NCI-H1417 (cell line): ENCODE data around the gene TBCC.
"Not testable (repeated sequence)": the region's sequence is repeated elsewhere in the genome, so short reads cannot be mapped to it uniquely, and the experiment has no call there.

Experiments
- DNase-seq, 3 experiments: peaks; one replicate each; lab custom pipeline; 2025; lab: John Stamatoyannopoulos, UW

TBCC gene, protein sequence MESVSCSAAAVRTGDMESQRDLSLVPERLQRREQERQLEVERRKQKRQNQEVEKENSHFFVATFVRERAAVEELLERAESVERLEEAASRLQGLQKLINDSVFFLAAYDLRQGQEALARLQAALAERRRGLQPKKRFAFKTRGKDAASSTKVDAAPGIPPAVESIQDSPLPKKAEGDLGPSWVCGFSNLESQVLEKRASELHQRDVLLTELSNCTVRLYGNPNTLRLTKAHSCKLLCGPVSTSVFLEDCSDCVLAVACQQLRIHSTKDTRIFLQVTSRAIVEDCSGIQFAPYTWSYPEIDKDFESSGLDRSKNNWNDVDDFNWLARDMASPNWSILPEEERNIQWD

DNA sequence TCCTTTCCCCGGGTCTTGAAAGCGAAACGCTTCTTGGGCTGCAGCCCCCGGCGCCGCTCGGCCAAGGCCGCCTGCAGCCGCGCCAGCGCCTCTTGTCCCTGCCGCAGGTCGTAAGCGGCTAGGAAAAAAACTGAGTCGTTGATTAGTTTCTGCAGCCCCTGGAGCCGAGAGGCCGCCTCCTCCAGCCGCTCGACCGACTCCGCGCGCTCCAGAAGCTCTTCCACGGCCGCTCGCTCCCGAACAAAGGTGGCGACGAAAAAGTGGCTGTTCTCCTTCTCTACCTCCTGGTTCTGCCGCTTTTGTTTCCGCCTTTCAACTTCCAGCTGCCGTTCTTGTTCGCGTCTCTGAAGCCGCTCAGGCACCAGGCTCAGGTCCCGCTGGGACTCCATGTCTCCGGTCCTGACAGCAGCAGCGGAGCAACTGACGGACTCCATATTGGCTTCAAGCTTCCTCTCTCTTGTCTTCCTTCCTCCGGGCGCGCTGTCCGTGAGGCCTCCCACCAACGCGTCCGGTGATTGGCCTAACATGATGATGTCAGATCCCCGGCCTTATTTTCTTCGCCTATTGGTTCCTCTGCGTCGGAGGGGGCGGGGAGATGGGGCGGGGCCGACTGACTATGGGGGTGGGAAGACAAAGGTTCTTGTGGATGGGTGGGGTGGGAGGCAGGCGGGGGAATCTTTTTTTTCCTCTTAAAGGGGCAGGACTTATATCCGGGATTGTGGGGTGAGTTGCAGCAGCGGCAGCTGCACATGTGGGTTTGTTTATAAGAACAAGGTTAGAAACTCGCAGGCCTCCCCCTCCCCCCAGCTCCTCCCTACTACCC lies at the start of gene TBCC:
Gene TBCC, minus strand, starts transcription at position 464 of the 823 bp plus-strand sequence. Its CDS starts 30 bp downstream, at position 434.
- DNase-seq = peak; percentile 94 to 99 (median 96)

DNA sequence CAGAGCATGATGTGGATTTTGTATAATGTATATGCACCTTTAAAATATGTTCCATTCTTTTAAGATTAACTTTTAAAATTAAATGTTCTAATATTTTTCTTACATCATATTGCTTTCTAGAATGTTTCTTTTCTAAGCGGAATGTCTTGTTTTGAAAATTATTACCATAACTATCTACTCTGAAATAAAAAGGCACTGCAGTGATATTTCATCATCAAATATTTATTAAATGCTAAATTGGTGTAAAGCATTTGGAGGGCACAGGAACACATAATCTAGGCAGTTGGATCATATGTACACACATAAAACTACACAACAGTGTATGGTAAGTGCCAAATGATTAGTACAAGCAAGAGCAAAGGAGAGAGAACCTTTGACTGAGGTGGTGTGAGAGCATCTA lies 49.7 kb upstream of the TBCC start:
- DNase-seq = no peak

DNA sequence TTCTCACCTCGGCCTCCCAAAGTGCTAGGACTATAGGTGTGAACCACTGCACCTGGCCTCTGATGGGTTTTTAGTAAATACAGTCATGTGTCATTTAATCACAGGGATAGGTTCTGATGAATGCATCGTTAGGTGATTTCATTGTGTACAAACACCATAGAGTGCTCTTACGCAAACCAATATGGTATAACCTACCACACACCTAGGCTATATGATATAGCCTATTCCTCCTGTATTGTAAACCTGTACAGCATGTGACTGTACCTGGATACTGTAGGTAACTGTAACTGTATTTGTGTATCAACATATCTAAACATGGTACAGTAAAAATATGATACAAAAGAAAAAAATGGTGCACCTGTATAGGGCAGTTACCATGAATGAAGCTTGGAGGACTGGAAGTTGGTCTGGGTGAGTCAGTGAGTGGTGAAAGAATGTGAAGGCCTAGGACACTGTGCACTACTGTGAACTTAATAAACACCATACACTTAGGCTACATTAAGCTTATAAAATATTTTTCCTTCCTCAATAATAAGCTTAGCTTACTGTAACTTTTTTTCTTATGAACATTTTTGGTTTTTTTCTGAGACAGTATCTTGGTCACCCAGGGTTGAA lies 45.9 kb upstream of the TBCC start:
- peak; percentile 17 to 77 (median 38) for DNase-seq

DNA sequence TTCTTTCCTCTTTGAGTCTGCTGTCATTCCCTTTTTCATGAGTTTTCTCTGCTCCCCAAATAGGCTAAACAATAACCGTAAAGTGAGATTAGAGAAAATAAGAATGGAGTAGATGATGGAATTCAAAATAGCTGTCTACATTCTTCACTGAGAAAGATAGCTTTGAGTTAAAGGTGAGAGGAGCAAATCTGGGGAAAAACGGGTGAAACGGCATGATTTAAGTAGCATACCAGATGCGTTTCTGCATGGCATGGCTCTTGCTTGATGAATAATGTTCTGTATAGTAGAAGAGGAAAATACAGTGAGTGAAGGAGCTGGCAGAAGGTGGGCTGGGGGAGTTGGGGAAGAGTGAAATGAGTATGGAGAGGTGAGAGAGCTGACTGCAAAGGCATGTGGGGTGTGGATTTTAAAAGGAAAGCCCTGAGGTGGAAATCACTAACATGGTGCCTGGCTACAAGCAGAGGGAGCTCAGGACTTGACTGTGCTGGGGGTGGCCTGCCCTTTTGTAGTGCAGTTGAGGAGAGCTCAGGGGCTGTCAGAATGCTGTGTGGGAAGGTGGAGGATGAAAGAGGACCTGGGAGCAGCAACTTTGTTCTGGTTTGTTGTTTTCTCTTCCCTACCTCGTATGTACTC lies 44.8 kb upstream of the TBCC start:
- DNase-seq = peak in 1 of 3 experiments; percentile 19

DNA sequence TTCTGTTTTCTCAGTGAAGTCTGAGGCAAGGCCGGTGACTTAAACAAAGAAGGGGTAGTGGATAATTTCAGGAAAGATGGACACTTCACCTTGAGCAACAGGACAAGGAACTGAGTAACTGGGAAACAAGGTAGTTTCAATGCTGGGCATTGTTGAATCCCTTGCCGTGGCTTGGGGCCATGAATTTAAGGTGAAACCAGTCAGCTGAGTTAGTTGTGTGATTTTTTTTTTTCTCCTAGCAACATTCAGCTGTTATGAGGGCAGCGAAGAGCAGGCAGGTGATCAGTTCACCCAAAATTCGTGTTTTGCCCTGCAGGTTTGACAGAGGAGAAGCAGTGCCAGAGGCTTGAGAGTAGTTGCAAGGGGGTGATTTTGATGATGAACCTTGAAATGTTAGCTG lies 42.8 kb upstream of the TBCC start:
- no peak for DNase-seq

DNA sequence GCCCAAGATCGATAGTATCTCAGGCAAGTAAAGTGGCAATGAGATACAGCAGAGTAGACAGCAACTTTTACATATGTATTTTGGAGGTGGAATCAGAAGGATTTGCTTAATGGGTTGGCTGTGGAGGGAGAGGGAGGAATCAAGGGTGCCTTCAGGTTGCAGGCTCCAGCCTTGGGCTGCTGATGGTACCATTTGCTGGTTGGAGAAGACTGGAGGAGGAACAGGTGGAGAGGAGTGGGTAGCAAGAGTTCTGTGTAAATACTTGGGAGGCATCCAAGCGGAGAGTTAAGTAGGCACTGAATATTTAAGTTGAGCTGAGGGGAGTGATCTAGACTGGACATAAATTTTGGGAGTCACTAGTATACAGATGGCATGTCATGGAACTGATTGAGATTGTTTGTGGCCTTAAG lies 41.2 kb upstream of the TBCC start:
- peak in 2 of 3 experiments; percentile 24 to 93 for DNase-seq

DNA sequence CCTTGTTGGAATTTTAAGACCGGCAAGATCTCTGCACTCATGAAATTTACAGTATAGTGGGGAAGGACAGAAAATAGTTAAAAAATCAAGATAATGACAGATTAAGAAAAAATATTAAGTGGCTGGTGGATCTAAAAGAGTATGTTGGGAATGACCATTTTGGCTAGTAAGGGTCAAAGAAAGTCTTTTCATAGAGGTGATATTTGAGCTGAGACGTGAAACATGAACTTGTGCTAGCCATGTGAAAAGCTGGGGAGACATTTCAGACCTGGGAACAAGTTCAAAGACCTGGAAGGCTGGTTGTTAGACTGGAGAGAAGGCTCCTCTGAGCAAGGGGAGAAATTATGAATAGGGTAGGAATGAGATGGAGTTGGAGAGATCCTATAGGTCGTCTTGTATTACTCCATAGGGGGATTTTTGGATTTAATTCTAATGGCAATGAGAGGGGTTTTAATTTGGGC lies 40.7 kb upstream of the TBCC start:
- no peak for DNase-seq

DNA sequence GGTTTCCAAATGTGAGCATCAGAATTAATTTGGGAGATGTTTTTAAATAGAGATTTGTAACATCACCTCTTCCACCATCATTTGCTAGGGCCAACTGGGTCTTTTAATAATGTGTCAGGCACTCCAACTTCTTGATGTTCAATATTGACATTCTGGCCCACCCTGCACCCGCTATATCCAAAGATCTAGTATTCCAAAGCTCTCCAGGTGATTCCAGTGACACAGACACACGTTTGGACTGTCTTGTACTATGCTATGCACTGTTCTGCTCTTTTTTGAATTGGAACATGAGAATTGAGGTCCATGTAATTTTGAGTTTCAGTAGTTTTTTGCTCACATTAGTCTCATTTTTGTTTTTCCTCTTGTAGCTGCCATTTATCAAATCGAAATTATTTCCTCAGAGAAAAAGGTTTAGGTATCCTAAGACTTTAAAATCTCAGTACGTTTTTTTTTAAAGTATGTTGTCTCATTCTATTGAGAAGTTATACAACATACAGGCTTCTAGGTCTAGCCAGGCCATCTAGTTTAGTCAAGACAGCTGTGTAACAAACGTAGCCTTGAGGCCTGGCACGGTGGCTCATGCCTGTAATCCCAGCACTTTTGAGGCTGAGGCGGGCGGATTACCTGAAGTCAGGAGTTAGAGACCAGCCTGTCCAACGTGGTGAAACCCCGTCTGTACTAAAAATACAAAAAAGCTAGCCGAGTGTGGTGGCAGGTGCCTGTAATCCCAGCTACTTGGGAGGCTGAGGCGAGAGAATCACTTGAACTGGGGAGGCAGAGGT lies 39.0 kb upstream of the TBCC start:
- DNase-seq = peak in 1 of 3 experiments; percentile 53

DNA sequence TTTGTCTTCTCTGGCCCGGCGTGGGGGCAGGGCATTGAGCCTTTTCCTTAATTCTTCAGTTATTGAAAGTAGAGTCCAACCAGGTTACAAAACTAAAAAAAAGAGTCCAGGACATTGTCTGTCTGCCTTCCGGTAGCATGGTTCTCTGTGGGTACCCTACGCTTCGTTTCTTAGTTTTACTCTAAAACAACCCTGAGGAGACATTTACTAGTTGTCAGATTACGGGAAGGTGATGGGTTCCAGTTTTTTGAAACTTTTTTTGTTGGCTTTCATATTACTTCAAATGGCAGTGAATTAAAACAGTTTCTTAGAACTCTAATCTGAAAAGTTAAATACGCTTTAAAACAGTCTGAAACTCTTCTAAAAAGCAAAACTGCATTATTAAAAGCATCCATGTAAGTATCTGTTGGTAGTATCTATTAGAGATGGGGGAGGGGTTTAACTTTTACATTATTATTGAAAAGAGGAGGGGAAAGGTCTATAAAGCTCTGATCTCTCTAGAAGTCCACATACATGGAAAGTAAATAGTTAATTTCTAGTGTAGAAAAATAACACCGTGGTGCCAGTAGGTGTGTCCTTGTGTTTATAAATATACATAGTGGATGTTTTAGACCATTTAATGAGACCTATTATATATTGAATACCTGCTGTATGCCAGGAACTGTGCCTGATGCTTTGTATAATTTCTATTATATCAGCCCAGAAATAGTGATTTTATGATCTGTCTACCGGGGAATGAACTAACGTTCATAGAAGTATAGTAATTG lies 38.2 kb upstream of the TBCC start:
- peak in 1 of 3 experiments; percentile 45 for DNase-seq

DNA sequence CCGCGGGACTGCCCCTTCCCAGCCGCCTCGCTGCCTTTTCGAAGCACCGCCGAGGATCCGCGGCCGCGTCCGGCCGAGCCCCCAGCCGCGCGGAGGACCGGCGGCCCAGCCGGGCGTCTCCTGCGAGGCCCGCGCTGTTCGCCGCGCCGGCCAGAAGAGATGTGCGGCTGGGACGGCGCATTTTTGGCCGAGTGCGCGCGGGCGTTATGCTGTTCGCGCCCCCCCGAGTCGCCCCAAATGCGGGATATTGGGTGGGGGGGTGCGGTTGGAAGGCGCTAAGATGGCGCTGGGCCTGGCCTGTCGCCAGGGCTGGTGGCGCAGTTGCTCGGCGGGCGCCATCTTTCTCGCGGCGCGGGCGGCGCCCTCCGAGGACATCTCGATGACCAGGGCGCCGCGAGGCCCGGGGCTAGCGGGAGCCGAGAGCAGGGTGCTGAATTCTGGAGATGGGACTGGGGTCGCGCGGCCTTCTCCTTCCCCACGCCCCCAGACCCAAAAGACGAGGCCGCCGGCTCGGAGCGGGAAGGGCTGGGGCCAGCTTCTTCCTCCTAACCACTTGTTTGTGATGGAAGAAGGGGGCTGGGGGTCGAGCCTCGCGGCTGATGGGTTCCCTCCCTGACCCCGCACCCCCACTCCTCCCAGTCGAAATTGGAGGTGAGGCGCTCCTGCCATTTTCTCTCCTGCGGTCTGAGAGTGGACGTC lies 37.4 kb upstream of the TBCC start:
- peak; percentile 72 to 87 (median 86) for DNase-seq

DNA sequence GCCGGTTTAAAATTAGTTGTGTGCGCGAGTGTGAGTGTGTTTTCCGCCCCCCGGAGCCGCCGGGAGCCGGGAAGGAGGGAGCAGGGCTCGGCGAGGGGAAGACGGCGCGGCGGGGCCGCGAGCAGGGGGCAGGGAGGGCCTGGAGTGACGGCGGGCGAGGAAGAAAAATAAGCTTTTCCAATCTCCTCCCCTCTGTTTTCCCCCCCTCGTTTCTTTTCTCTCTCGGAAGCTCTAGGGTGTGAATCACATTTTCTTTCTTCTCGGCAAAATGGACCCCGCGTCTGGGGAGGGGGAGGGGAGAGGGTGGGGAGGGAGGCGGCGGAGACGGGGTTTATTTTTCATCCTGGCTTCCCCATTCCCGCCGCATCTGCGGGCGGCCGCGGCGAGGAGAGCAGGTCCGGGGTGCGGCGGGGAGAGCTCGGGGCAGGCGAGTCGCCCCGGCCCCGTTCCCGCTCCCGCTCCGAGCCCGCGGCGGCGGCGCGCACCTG lies 36.8 kb upstream of the TBCC start:
- DNase-seq = peak; percentile 75 to 91 (median 87)

DNA sequence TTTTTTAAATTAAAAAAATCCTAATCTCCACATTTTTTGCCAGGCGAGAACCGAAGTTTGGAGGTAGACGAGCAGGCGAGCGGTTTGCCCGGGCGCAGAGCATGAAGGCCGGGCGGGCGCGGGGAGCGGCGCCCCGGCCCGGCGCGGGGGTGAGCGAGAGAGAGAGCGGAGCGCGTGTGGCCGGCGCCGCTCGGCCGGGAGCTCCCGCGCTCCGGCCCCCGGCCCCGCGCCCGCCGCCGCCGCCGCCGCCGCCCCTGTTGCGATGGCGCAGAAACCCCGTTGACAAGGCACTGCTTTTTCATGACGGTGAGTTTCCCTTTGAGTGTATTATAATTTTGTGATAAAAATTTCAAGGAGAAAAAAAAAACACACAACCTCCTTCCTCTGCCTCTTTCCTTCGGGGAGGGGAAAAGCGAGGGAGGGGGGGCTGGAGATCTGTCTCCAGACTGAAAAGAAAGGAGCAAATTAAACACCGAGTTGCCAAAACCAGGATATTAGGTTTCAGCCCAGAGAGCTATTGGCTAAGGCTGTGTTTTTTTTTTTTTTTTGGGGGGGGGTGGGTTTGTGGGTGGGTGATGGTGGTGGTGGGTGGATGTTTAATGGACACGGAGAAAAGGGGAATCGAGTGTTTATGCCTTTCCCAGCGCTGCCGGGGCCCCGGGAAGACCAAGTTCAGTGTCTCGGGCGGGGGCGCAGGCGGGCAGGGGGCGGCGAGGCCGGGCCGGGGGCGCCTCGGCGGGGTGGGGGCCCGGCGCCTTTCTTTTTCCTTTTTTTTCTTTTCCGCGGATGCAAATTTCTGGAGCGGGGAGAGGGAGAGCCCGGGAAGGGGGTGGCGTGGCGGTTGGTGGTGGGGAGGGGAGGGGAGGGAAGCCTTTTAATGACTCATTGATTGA lies 36.1 kb upstream of the TBCC start, which contains the start of gene BICRAL:
Gene BICRAL, plus strand, starts transcription at position 257 of the 893 bp plus-strand sequence. CDS start 39,971 bp downstream, outside the sequence.
- peak; percentile 66 to 92 (median 87) for DNase-seq

DNA sequence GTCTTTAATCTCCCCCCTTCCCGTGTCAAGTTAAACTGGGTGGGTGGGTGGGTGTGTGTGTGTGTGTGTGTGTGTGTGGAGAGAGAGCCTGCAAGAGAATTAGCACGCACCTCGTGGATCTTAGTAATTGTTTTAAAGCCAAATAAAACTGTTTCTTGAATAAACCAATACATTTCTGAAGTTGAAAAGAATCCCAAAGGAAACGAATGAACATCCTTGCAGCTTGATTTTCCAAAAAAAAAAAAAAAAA lies 35.6 kb upstream of the TBCC start:
- peak in 2 of 3 experiments; percentile 41 to 79 for DNase-seq

DNA sequence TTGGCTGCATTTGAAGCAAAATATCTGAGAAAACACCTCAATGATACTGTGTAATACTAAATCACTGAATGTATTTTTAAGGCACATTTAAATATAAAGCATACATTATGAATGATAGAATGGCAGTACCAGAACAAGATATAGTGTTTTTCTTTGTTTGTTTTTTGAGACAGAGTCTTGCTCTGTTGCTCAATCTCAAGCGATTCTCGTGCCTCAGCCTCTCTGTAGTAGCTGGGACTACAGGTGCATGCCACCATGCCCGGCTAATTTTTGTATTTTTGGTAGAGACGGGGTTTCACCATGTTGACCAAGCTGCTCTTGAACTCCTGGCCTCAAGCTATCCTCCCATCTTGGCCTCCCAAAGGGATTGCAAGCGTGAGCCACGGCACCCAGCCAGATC lies 33.6 kb upstream of the TBCC start:
- DNase-seq = no peak

DNA sequence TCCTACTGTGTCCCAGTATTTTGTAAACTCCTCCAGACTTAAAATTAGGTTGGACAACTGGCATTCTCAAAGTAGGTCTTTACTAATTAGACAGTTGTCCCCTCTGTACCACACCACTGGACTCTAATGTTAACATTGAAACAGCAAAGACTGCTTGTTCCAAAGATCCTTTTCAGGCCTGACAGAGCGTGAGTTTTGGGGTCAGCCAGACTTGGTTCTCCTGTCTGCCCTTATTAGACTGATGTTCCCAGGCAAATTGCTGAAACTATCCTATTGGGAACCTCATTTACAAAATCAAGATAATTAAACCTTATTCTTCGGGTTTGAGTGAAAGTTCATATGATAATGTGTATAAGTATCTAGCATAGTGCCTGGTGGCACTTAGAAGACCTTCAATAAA lies 32.2 kb upstream of the TBCC start:
- DNase-seq = no peak

DNA sequence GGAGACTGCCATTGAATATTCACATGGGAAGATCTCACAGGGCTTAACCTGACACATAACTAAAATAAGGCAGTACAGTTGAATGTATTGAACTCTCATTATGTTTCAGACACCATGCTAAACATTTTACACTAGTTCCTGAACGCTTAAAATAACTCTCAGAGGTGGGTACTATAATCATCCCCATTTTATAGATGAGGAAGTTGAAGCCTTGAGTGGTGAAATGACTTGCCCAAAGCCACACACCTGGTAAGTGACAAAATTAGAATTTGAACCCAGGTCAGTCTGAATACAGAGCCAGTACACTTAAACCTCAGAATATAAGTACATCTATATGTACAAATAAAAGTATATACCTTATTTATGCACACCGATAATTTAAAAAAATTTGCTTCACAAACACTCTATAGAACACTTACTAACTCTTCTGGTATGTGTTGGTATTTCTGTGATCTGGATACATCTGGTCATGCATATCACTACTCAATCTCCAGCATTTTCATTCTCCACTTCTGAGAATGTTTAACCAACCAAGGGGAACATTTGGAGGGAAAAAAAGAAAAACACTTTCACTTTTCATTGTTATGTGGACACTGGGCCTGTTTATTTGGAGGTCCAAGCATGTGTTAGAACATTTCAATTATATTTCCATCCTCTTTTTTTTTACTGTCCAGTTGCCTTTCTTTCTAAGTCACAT lies 31.4 kb upstream of the TBCC start:
- DNase-seq = no peak

DNA sequence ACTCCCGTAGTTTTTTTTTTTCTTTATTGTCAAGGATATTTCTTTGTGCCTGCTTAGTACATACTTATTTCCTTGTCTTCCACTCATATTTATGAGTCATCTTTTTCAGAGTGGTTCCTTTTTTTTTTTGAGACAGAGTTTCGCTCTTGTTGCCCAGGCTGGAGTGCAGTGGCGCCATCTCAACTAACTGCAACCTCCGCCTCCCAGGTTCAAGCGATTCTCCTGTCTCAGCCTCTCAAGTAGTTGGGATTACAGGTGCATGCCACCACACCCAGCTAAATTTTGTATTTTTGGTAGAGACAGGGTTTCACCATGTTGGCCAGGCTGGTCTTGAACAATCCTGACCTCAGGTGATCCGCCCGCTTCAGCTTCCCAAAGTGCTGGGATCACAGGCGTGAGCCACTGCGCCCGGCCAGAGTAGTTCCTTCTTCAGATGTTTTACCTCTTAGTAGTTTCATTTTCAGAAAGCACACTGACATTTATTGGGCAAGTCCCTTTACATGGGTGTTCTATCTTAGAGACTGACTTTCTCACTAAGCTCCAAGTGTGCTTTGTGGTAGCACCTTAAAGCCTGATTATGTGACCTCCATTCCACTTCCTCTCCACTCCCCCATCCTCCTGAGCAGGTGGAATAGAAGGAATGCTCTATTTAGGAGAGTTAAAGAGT lies 29.1 kb upstream of the TBCC start:
- not testable (repeated sequence) for DNase-seq

DNA sequence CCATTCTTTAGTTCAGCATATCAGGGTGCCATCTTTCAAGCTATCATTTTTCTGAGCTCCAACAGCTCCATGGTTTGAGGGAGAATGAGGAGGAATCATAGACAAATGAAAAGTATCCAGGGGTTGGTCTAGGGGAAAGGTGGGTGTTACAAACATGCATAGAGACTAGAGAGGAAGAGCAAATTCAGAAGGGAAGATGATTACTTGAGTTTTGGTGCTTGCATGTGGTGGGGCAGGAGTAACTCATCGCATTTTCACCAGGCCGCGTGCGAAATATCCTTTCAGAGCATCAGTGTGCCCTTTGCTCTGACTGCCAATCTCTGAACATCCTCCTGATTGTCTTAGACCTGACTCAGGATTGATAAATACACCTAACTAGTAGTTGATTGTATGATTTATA lies 28.3 kb upstream of the TBCC start:
- DNase-seq = no peak
